Stromal cell of bone marrow (primary cell): ENCODE results near the gene INO80D.
"Not testable (repeated sequence)": the region's sequence is repeated elsewhere in the genome, so short reads cannot be mapped to it uniquely, and the experiment has no call there.

Source experiments
- DNase-seq: peaks from one replicate; pipeline ENCODE4 v3.0.0-alpha.2; 2012; ENCODE audit warnings: low read depth

Gene INO80D, protein sequence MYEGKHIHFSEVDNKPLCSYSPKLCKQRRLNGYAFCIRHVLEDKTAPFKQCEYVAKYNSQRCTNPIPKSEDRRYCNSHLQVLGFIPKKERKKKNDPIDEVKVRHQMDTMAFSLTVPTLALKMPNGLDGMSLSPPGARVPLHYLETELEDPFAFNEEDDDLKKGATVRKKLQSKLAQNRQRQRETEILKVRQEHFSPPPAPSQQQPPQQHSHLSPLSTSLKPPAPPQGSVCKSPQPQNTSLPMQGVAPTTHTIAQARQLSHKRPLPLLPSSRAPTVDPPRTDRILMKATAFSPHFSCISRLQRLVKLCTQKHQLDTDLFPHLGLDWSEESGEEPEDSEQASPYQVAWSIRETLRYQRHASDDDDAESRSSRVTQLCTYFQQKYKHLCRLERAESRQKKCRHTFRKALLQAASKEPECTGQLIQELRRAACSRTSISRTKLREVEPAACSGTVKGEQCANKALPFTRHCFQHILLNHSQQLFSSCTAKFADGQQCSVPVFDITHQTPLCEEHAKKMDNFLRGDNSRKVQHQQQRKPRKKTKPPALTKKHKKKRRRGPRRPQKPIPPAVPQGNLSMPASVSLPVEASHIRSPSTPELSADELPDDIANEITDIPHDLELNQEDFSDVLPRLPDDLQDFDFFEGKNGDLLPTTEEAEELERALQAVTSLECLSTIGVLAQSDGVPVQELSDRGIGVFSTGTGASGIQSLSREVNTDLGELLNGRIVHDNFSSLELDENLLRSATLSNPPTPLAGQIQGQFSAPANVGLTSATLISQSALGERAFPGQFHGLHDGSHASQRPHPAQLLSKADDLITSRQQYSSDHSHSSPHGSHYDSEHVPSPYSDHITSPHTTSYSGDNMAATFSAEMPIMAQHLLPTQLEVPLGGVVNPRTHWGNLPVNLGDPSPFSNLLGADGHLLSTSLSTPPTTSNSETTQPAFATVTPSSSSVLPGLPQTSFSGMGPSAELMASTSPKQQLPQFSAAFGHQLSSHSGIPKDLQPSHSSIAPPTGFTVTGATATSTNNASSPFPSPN

DNA sequence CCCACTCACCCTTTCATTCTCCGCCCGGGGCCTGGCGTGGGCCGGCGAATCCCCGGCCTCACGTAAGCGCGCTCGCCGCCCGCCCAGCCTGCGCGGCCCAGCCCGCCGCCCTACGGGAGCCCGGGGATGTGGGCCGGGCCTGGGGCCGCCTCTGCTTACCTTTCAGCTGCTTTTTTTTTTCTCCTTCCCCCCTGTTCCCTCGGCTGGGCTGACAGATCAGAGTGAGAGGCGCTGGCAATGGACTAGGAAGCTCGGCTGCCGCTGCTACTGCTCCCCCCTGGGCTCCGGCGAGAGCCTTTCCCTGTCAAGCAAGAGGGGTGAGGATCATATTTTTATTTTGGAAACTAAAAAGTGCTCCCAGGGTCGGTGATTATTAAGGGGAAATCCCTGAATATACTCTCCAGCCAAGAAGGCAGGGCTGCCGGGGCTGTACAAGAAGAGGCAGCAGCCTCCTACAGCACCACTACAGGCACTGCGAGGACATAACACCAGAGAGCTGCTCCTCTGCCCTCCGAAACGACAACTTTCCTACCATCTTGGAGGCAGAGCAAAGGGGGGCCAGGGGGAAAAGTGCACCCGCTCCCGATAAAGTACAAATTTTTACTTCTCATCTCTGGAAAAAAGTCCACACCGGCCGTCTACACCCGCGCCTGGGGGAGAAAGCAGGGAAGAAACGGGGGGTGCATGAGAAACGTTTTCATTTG is at the start of gene INO80D:
Gene INO80D, minus strand, starts transcription at position 433 of the 704 bp plus-strand sequence. CDS start 23,158 bp downstream, outside the sequence.
- peak; percentile 70 for DNase-seq

DNA sequence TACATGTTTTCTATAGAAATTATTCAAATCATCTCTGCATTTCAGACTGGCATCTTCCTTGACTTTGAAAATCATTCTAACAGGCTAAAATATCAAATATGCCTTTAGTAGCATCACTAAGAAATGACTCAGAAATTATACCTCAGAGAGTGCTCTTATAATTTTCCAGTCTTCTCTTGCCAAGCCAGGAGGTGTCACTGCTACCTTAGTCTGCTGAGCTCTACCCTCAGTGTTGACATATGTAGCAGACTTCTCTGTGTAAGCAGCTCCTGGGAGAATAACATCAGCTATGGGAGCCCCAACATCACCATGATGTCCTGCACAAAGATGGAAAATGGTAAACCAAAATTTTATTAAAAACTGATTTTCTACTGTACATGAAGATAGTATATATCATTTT is 41.7 kb upstream of the INO80D start:
- no peak for DNase-seq

DNA sequence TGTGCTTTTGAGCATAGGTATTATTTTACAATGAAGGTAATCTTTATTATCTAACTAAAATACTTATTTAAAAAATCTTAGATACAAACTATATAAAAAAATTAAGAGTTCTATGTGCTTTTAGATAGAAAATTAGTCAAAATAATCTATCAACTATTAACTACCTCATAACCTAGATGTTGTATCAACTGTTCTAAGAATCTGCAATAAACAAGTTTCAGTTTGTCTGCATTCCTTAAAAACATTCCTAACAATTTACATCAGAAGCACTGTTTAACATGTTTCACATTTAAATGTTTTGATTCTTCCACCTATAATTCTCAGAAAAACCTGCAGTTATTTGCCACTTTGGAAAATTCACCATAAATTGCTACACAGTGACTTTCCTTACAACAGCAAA is 39.9 kb upstream of the INO80D start:
- no peak for DNase-seq

DNA sequence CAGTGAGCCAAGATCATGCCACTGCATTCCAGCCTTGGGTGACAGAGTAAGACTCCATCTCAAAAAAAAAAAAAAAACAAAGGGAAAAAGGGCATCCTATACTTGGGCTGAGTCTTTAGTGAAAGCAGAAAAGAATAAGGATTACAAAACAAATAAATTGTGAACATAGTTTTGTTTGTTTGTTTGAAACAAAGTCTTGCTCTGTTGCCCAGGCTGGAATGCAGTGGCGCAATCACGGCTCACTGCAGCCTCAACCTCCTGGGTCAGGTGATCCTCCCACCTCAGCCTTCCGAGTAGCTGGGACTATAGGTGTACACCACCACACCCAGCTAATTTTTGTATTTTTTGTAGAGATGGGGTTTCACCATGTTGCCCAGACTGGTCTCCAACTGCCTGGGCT is 36.6 kb upstream of the INO80D start:
- DNase-seq, result not testable (repeated sequence)

DNA sequence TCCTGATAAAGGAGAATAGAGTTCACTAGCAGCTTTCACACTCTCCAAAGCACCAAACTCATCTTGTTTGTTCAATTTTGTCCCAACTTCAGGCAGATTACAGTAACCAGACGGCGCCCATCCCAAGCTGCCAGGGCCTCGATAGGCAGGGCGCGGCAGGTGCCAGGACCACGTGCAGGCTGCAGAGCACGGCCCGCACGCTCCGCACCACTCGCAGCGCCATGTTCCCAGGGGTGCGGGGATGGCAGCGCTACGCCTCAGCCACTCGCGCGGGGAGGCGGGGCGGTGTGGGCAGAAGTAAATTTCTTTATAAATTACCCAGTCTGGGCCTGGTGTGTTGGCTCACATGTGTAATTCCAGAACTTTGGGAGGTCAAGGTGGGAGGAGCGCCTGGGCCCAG is 30.3 kb upstream of the INO80D start:
- no peak for DNase-seq

DNA sequence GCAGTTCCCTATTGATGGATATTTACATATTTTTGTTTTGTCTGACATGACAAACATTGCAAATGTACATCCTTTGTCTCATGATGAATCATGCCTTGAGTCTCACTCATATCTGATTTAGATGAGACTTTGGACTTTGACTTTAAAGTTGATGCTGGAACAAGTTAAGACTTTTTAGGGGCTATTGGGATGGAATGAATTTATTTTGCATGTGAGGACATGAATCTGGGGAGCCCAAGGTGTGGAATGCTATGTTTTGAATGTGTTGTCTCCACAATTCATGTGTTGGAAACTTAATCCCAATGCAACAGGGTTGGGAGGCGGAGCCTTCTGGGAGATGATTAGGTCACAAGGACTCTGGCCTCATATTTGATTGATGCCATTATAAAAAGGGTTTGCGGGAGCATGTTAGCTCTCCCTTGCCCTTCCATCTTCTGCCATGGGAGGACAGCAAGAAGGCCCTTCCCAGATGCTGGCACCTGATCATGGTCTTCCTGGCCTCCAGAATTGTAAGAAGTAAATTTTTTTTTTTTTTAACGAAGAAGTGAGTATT is 29.1 kb upstream of the INO80D start:
- no peak for DNase-seq

DNA sequence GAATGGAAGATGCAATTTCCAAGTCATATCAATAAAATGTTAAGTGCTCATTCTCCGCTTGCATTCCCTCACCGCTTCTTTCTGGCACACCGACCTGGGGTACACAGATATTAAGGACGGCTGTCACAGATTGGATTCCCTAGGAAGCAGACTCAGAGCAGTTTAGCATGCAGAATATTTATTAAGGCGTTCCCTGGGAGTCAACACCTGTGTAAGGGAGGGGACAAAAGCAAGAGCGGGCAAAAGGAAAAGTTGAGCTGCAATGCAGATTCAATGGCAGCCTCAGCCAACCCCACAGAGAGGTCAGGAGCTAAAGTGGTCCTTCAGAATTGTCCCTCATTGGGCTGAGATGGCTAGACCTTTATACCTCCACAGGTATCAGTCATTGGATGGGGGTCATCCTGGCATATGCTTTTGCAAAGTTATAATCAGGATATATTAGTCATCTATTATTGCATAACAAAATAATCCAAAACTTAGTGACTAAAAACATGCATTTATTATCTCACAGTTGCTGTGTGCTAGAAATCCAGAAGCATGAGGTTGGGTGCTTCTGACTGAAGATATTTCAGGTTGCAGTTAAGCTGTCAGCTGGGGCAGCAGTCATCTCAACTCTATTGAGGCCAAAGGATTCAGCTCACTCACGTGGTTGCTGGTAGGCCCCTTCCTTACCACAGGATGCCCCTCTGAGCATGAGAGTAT is 27.0 kb upstream of the INO80D start:
- DNase-seq, result peak; percentile 16

DNA sequence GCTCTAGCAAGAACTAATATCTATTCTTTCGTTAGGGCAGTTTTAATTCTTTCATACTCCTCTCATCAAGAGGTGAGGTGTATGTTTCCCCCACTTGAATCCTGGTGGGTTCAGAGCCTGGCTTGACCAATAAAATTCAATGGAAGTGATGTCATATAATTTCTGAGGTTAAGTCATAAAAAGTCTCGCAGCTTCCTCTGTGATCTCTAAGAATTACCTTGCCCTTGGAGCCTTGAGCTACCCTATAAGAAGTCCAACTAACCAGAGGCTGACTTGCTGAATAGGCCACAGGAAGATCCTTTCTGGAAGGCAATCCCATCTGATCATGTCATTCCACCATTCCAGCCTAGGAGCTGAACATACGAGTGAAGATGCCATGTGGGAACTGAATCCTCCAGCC is 26.1 kb upstream of the INO80D start:
- no peak for DNase-seq

DNA sequence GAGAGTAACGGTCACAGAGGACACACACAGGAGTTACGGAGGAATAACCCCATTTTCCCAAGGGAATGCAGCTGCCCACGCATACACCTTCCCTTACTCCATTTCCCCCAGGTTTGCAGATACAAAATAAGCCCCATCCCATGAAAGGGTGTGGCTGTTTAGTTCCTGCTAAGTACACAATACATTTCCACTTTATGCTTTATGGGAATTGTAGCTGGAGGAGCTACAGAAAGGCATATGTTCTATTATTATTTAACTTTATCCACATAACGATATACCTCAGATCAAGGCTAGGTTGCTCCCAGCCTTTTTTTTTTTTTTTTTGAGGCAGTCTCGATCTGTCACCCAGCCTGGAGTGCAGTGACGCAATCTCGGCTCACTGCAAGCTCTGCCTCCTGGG is 22.7 kb upstream of the INO80D start:
- no peak for DNase-seq

DNA sequence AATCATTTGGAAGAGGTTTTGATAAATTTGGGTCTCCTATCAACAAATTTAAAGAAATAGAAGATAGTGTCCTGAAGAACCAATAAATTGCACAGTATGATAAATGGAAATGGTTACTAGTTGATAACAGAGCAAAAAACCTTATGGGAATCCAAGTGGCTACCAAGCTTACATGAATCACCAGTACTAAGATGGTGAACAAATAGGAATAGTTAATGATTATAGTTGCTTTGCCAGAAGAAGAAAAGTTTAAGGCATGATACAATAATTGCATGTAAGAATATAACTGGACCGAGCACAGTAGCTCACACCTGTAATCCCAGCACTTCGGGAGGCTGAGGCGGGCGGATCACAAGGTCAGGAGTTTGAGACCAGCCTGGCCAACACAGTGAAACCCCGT is 19.6 kb upstream of the INO80D start:
- no peak for DNase-seq

DNA sequence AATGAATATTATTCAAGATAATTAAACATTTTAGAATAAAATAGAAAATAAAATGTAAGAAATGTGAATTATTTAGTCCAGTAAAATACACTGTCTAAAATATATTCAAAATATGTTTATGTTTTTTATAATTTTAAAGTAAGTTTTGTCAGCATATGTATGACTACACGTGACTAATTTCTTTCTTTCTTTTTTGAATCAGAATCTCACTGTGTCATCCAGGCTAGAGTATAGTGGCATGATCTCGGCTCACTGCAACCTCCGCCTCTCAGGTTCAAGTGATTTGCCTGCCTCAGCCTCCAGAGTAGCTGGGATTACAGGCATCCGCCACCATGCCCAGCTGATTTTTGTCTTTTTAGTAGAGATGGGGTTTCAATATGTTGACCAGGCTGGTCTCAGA is 19.1 kb upstream of the INO80D start:
- DNase-seq, result no peak

DNA sequence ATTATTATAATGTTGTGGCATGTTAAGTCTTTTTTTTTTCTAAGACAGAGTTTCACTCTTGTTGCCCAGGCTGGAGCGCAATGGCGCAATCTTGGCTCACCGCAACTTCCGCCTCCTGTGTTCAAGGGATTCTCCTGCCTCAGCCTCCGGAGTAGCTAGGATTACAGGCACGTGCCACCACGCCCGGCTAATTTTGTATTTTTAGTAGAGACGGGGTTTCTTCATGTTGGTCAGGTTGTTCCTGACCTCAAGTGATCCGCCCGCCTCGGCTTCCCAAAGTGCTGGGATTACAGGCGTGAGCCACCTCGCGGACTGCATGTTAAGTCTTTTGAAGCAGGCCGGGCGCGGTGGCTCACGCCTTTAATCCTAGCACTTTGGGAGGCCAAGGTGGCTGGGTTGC is 12.9 kb upstream of the INO80D start:
- DNase-seq, result not testable (repeated sequence)

DNA sequence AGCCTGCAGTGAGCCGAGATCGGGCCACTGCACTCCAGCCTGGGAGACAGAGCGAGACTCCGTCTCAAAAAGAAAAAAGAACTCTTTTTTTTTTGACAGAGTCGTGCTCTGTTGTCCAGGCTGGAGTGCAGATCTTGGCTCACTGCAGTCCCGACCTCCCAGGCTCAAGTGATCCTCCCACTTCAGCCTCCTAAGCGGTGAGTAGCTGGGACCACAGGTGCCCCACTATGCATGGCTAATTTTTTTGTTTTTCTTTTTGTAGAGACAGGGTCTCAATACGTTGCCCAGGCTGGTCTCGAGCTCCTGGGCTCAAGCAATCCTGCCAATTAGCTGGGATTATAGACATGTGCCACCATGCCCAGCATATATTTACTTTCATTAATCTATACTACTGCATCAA is 12.5 kb upstream of the INO80D start:
- DNase-seq, result no peak

DNA sequence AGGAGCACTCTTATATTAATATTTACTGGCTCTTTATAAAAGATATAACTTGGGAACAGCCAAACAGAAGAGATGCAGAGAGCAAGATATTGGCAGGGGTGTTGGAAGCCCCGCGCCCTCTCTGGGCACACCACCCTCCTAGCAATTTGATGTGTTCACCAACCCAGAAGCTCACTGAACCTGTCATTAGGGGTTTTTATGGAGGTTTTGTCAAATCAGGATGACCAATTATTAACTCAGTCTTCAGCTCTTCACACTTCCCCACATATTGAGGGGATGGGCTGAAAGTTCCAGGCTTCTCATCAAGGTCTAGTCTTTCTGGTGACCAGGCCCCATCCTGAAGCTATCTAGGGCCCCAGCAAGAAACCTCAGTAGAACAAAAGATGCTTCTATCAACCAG is 10.9 kb upstream of the INO80D start:
- no peak for DNase-seq

DNA sequence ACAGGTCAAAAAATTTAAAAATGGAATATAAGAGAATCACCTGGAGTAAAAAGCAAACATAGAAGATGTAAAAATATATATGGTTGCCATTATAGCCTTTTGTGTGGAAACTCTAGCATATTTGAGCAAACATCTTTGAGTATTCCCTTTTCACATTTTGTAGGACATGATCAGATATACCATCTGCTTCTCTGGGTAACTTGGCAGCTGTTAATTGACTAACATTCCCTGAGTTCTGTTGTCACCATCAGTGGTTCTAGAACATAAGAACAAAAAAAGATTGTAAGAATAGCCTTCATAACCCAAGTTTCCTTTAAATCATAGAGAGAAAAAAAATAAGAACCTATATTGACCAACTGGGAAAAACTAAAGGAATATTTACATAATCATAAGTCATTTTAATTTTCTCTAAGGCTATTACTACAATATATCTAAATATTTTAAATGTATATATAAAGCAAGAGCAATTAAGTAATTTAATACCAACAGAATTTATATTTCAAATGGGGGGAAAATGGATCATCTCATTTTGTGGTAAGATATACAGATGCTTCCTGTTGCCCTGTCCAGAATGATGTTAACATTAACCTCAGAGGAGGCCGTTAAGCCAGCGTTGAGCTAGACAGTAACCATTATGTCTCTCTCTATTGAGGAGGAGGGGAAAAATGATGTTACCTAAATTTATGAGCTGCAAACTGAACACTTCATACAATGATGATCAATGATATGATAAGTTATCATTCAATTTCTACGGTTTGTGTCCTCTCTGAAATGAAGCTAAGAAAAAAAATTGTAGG is 9.8 kb upstream of the INO80D start:
- DNase-seq, result no peak

DNA sequence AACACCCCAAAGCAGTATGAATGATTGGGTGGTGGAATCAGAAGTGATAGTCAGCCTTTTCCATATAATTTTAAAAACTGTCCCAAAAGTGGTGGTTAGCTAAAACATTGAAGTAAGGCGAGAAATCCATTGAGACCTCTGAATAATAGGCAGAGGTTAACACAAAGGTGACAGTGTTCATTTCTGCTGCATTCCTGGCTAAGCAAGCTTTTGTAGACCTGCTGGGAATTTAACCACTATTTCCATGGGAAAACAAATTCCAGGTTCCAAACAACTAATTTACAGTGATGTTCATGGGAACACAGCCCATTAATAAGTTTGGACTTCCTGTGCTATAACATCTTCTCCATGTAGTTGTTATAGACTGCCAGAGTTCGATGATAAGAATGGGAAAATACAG is 6.3 kb upstream of the INO80D start:
- DNase-seq, result no peak

DNA sequence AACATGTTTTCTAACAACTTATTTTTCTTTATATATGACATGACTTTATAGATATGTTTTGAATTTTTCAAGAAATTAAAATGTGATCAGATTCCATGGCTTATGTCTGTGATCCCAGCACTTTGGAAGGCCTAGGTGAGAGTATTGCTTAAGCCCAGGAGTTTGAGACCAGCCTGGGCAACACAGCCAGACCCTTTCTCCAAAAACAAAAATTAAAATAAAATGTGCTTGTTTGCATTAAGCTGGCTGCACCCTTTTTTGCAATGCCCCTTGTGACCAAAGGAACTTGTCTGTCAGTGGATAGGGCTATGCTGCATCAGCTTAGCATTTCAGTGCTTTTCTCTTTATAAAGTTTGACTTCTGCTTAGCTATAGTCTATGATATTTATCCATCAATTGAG is 2.3 kb upstream of the INO80D start:
- no peak for DNase-seq

DNA sequence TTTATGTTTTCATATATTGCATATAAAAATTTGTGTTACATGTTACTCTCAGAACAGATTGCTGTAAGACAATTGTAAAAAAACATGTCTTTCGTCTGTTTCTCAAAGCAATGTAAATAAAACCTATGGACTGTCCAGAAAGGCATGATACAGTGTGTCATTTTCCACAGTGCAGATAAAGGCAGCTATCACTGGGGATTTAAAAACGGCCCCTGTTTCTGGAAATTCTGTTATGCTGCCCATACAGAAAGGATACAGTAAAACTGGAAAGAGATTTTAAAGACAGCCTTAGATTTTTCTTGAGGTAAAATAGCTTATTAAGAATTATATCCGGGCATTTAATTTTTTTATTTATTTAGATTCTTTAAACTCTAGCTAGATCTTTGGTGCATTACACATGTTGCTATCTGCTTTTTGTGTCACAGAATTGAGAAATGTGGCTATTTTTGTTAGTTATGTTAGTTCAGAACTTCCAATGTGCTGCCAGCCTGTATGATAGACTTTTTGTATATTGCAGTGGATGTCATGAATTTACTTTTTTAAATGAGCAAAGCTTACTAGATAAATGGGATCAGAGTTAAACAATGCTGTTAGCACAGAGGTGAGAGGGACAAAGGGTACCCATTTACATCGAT is 859 bp upstream of the INO80D start:
- no peak for DNase-seq

DNA sequence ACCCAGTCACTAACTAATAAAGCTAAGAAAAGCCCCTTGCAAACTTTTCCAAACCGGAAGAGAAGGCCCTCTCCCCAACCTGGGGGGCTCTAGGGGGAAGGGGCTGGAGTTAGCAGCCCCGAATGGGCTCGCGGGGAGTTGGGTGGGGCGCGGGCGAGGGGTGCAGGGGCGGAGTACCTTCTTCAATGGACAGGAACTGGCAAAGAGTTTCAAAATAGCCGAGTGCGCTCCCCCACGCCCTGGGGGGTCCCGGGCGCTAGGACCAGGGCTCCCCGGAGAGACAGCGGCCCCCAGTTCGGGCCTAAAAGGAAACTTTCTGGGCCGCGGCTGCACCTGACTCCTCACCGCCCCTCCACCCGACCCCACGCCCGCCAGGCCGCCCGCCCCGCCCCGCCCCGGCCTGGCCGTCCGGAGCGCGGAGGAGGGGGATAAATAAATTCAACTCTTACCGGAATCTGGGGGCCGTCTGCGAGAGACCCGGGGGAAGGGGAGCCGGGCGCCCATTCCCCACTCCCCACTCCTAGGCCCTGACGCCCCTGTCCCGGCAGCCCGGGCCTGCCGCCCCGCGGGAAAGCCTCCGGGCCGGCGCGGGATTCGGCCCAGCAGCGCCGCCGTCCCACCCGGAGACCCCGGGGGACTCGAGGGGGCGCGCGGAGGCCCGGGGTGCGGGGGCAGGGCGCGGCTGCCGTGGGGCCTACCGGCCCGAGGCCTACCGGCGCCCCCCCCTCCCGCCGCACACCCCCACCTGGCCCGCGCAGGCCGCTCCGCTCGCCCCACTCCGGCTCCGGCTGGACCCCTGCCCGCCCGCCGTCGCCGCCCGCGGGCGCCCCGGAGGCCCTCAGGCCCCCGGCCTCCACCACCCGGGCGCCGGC is 868 bp downstream of the INO80D start:
- no peak for DNase-seq
